Epithelial cell of esophagus (primary cell): ENCODE data around the gene ODAD3.

Experiments
- DNase-seq: peaks from one replicate; pipeline ENCODE4 v3.0.0; 2010; ENCODE audit warnings: low read depth
- H3K4me3 ChIP-seq: 2 replicates; pipeline ENCODE4 v1.5.1; 2011; ENCODE audit warnings: mild to moderate bottlenecking, low read length, control low read depth
- CTCF ChIP-seq: IDR thresholded peaks from 2 replicates; pipeline ENCODE4 v1.5.1; 2011; ENCODE audit warnings: low read depth, mild to moderate bottlenecking, low read length, control low read depth, inconsistent platforms; ENCODE audit not compliant: insufficient read depth; ENCODE audit errors: missing control alignments

Gene ODAD3

GRCh38 chr19:11397089-11397610 is 37.8 kb downstream of the ODAD3 start:
- H3K4me3 ChIP-seq, result no peak overlapping the region
- no peak for DNase-seq
- TF ChIP-seq CTCF, result no peak

- no peak for DNase-seq
- TF ChIP-seq CTCF, result no peak
- H3K4me3 ChIP-seq, result no peak overlapping the region
Observed at GRCh38 chr19:11390933-11391680, 43.8 kb downstream of the ODAD3 start.

- no peak overlapping the region for H3K4me3 ChIP-seq
- DNase-seq, result no peak
- TF ChIP-seq CTCF, result no peak
Observed at GRCh38 chr19:11390359-11390758, 44.6 kb downstream of the ODAD3 start.

GRCh38 chr19:11387162-11388034 is 47.5 kb downstream of the ODAD3 start:
- TF ChIP-seq CTCF, result no peak
- no peak for DNase-seq
- no peak overlapping the region for H3K4me3 ChIP-seq

- no peak for DNase-seq
- no peak for TF ChIP-seq CTCF
- H3K4me3 ChIP-seq, result no peak overlapping the region
Observed at GRCh38 chr19:11384778-11385129, 50.2 kb downstream of the ODAD3 start.

GRCh38 chr19:11383706-11384048 is 51.2 kb downstream of the ODAD3 start:
- no peak for DNase-seq
- no peak overlapping the region for H3K4me3 ChIP-seq
- no peak for TF ChIP-seq CTCF
